Measurements from ENCODE around the gene ZNF235.

GRCh38 chr19:44306283-44306682 lies 1.5 kb upstream of the ZNF235 start:
- TF ChIP-seq CTCF (conservative IDR thresholded peaks at IDR 0.05; ENCODE audit: low read depth, low read length): no peak
- TF ChIP-seq EZH2 (IDR thresholded peaks at IDR 0.05; ENCODE audit: low read length, unreplicated experiment): no peak
